ENCODE measurements around the gene PLXNB1. TPM values are rescaled to one million over a fixed set of nuclear protein-coding genes. Genes with fewer than 3 reads are reported as not detected.
A peak's percentile ranks its signal among the peaks of the same experiment; 100 is the strongest.

The PLXNB1 gene
- total and polyA plus RNA-seq, 2 of the 13 experiments (the other 11 are each of a cell fraction or from before 2014, with no cell fraction given), result 86.0 to 143 TPM

- TF ChIP-seq PBX3 (CRISPR knock-in tag; IDR thresholded peaks at IDR 0.05; ENCODE audit: borderline replicate concordance) (no peak), NFKB2 (CRISPR knock-in tag; IDR thresholded peaks at IDR 0.05; ENCODE audit: borderline replicate concordance) (no peak), AGO1 (IDR thresholded peaks at IDR 0.05; ENCODE audit: low read depth, low read length, poor library complexity, severe bottlenecking) (peak; percentile 28), FIP1L1 (IDR thresholded peaks at IDR 0.05; ENCODE audit: borderline replicate concordance, insufficient read depth, low read depth, low read length) (no peak), ZNF451 (CRISPR knock-in tag; IDR thresholded peaks at IDR 0.05) (no peak)
Observed at GRCh38 chr3:48423883-48424695, 5.8 kb downstream of the PLXNB1 start (continued).

GRCh38 chr3:48423241-48423882, 6.5 kb downstream of the PLXNB1 start:
- CTCF ChIA-PET (ENCODE audit: low intra/inter-chr PET ratio, low total read pairs), result interaction anchor here (2.0 kb wide), 1 partner anchor 13 kb away, joined by 16 read pairs; no protein-coding TSS in a partner anchor
- DNase-seq (ENCODE audit: low spot score) (no peak), ATAC-seq (no peak), FAIRE-seq (no peak)
- POLR2A ChIA-PET, result interaction anchor here (1.4 to 11.1 kb wide), 5 partner anchors 7 to 22 kb away, joined by 5 to 130 read pairs (median 10); partner anchors contain the start of genes CCDC51, PLXNB1 and TMA7
- H2AFZ ChIP-seq (ENCODE audit: low read length), result no peak overlapping the region
- in situ Hi-C loops (cut with HindIII; ENCODE audit: extremely low pct_ligation_motif_present, low pct_unique_long_range_greater_than_20kb), result no loop called here
- no peaks in the 10 kb centered on the region for H3K27me3 ChIP-seq (ENCODE audit: control insufficient read depth in 1 of 2, insufficient read depth in 2 of 2, low read length in 2 of 2)
- no peak overlapping the region for H3K27ac ChIP-seq (ENCODE audit: extremely low read length, insufficient read depth, low read length)
- H3K4me1 ChIP-seq (ENCODE audit: insufficient read depth, low read length), result peaks cover 65% of the 10 kb centered on the region
- H3K9me3 ChIP-seq (ENCODE audit: low read length), result no peaks in the 10 kb centered on the region
- BruUV-seq (replicated peaks), result no TSS peak
- no peak overlapping the region for H3K4me2 ChIP-seq (ENCODE audit: low read depth, low read length)
- no peak for TF ChIP-seq FOXC1 (CRISPR knock-in tag; IDR thresholded peaks at IDR 0.05; ENCODE audit: borderline replicate concordance)
- peak; percentile 16; the same call in 1 of the 2 replicates for TF ChIP-seq GABPB1 (CRISPR knock-in tag; IDR thresholded peaks at IDR 0.05)
- peaks cover 81% of the 10 kb centered on the region for H4K20me1 ChIP-seq (ENCODE audit: insufficient read depth, low read length)
- WGBS (ENCODE audit: low lambda C conversion rate), result 97% methylated on average over 13 of the region's 25 CpGs
- no peak overlapping the region for H3K4me3 ChIP-seq (replicated peaks in 1 of 3; ENCODE audit: insufficient read depth in 1 of 3, low read depth in 2 of 3, low read length in 3 of 3)
- H3K79me2 ChIP-seq (ENCODE audit: insufficient read depth, low read length), result peaks cover 69% of the 10 kb centered on the region
- H3K36me3 ChIP-seq (replicated peaks in 1 of 2; ENCODE audit: control insufficient read depth in 1 of 2, insufficient read depth in 2 of 2, low read length in 2 of 2), result peaks cover 51 to 72% of the 10 kb centered on the region in 2 experiments
- intact Hi-C loops (cut with micrococcal nuclease; ENCODE audit: unreplicated experiment), result no loop called here
- no peak overlapping the region for H3K9ac ChIP-seq (ENCODE audit: insufficient read depth, low read depth, low read length)

Data from HepG2 (cell line).